Measurements from ENCODE around the gene RPE.

Gene RPE

GRCh38 chr2:210035679-210036078 is 33.2 kb downstream of the RPE start:
- Histone ChIP-seq H3K27me3 (ENCODE audit: control insufficient read depth, insufficient read depth, low read length) (no peaks in the 10 kb centered on the region), H3K4me3 (ENCODE audit: low read depth, low read length) (no peak overlapping the region), H3K36me3 (ENCODE audit: control insufficient read depth, insufficient read depth, low read length) (no peaks in the 10 kb centered on the region), H3K4me1 (ENCODE audit: control insufficient read depth, insufficient read depth, low read length) (no peaks in the 10 kb centered on the region), H3K9me3 (ENCODE audit: control insufficient read depth, insufficient read depth, low read length) (no peaks in the 10 kb centered on the region), H3K9ac (ENCODE audit: low read depth, low read length) (no peak overlapping the region), H3K27ac (ENCODE audit: low read depth, low read length) (no peak overlapping the region)

GRCh38 chr2:210038078-210038477 is 35.6 kb downstream of the RPE start:
- Histone ChIP-seq H3K9ac (ENCODE audit: low read depth, low read length) (no peak overlapping the region), H3K4me1 (ENCODE audit: control insufficient read depth, insufficient read depth, low read length) (no peaks in the 10 kb centered on the region), H3K9me3 (ENCODE audit: control insufficient read depth, insufficient read depth, low read length) (no peaks in the 10 kb centered on the region), H3K27me3 (ENCODE audit: control insufficient read depth, insufficient read depth, low read length) (no peaks in the 10 kb centered on the region), H3K4me3 (ENCODE audit: low read depth, low read length) (no peak overlapping the region), H3K27ac (ENCODE audit: low read depth, low read length) (no peak overlapping the region), H3K36me3 (ENCODE audit: control insufficient read depth, insufficient read depth, low read length) (no peaks in the 10 kb centered on the region)

- Histone ChIP-seq H3K4me3 (ENCODE audit: low read depth, low read length) (no peak overlapping the region), H3K9me3 (ENCODE audit: control insufficient read depth, insufficient read depth, low read length) (no peaks in the 10 kb centered on the region; the same call in 1 of the 2 replicates), H3K36me3 (ENCODE audit: control insufficient read depth, insufficient read depth, low read length) (no peaks in the 10 kb centered on the region), H3K27me3 (ENCODE audit: control insufficient read depth, insufficient read depth, low read length) (no peaks in the 10 kb centered on the region), H3K27ac (ENCODE audit: low read depth, low read length) (no peak overlapping the region), H3K4me1 (ENCODE audit: control insufficient read depth, insufficient read depth, low read length) (no peaks in the 10 kb centered on the region), H3K9ac (ENCODE audit: low read depth, low read length) (no peak overlapping the region)
These were observed 44.5 kb downstream of the RPE start for GRCh38 chr2:210046851-210047500.

- H3K27ac ChIP-seq (ENCODE audit: low read depth, low read length) = no peak overlapping the region
- no peaks in the 10 kb centered on the region for H3K4me1 ChIP-seq (ENCODE audit: control insufficient read depth, insufficient read depth, low read length)
- H3K27me3 ChIP-seq (ENCODE audit: control insufficient read depth, insufficient read depth, low read length) = no peaks in the 10 kb centered on the region
- no peak overlapping the region for H3K4me3 ChIP-seq (ENCODE audit: low read depth, low read length)
- no peak overlapping the region for H3K9ac ChIP-seq (ENCODE audit: low read depth, low read length)
- H3K36me3 ChIP-seq (ENCODE audit: control insufficient read depth, insufficient read depth, low read length) = no peaks in the 10 kb centered on the region
- H3K9me3 ChIP-seq (ENCODE audit: control insufficient read depth, insufficient read depth, low read length) = peaks cover 6% of the 10 kb centered on the region; the same call in 1 of the 2 replicates
These were observed 47.4 kb downstream of the RPE start for GRCh38 chr2:210049831-210050230.

GRCh38 chr2:210050885-210051284 is 48.4 kb downstream of the RPE start:
- Histone ChIP-seq H3K4me3 (ENCODE audit: low read depth, low read length) (no peak overlapping the region), H3K27me3 (ENCODE audit: control insufficient read depth, insufficient read depth, low read length) (no peaks in the 10 kb centered on the region), H3K27ac (ENCODE audit: low read depth, low read length) (no peak overlapping the region), H3K9me3 (ENCODE audit: control insufficient read depth, insufficient read depth, low read length) (peaks cover 11% of the 10 kb centered on the region), H3K36me3 (ENCODE audit: control insufficient read depth, insufficient read depth, low read length) (no peaks in the 10 kb centered on the region), H3K4me1 (ENCODE audit: control insufficient read depth, insufficient read depth, low read length) (no peaks in the 10 kb centered on the region), H3K9ac (ENCODE audit: low read depth, low read length) (no peak overlapping the region)

- Histone ChIP-seq H3K9ac (ENCODE audit: low read depth, low read length) (no peak overlapping the region), H3K36me3 (ENCODE audit: control insufficient read depth, insufficient read depth, low read length) (no peaks in the 10 kb centered on the region), H3K27ac (ENCODE audit: low read depth, low read length) (no peak overlapping the region), H3K4me1 (ENCODE audit: control insufficient read depth, insufficient read depth, low read length) (no peaks in the 10 kb centered on the region), H3K4me3 (ENCODE audit: low read depth, low read length) (no peak overlapping the region), H3K9me3 (ENCODE audit: control insufficient read depth, insufficient read depth, low read length) (peaks cover 20% of the 10 kb centered on the region), H3K27me3 (ENCODE audit: control insufficient read depth, insufficient read depth, low read length) (no peaks in the 10 kb centered on the region)
These were observed 52.3 kb downstream of the RPE start for GRCh38 chr2:210054696-210055095.

- H3K36me3 ChIP-seq (ENCODE audit: control insufficient read depth, insufficient read depth, low read length) = no peaks in the 10 kb centered on the region
- H3K4me1 ChIP-seq (ENCODE audit: control insufficient read depth, insufficient read depth, low read length) = no peaks in the 10 kb centered on the region
- H3K27me3 ChIP-seq (ENCODE audit: control insufficient read depth, insufficient read depth, low read length) = no peaks in the 10 kb centered on the region
- peaks cover 20% of the 10 kb centered on the region for H3K9me3 ChIP-seq (ENCODE audit: control insufficient read depth, insufficient read depth, low read length)
- H3K9ac ChIP-seq (ENCODE audit: low read depth, low read length) = no peak overlapping the region
- H3K27ac ChIP-seq (ENCODE audit: low read depth, low read length) = no peak overlapping the region
- H3K4me3 ChIP-seq (ENCODE audit: low read depth, low read length) = no peak overlapping the region
These were observed 53.4 kb downstream of the RPE start for GRCh38 chr2:210055825-210056224.

- Histone ChIP-seq H3K4me3 (ENCODE audit: low read depth, low read length) (no peak overlapping the region), H3K4me1 (ENCODE audit: control insufficient read depth, insufficient read depth, low read length) (no peaks in the 10 kb centered on the region), H3K9me3 (ENCODE audit: control insufficient read depth, insufficient read depth, low read length) (no peaks in the 10 kb centered on the region), H3K9ac (ENCODE audit: low read depth, low read length) (no peak overlapping the region), H3K27ac (ENCODE audit: low read depth, low read length) (no peak overlapping the region), H3K36me3 (ENCODE audit: control insufficient read depth, insufficient read depth, low read length) (no peaks in the 10 kb centered on the region), H3K27me3 (ENCODE audit: control insufficient read depth, insufficient read depth, low read length) (no peaks in the 10 kb centered on the region)
These were observed 60.9 kb downstream of the RPE start for GRCh38 chr2:210063306-210063705.

Measured in HUES48 (cell line).